ENCODE data around the gene ZNF155.

DNA sequence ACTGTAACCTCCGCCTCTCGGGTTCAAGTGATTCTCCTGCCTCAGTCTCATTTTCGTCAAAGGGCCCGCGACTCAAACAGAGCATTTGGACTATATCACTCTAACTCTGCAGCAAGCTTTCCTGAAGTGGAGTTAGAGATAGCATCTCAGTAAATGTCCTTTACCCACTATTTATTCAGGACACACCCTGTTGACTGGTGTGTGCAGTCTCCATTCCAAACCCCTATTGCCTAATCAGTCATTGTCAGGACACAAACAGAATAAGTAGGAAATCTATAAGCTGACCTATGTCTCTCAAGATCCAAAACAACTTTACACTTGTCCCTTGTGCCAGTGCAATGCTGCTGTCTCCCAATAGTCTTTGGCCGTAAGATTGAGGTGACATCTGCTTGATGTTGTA is 42.6 kb downstream of the ZNF155 start:
- TF ChIP-seq EP300 (IDR thresholded peaks at IDR 0.05) (no peak), RAD21 (conservative IDR thresholded peaks at IDR 0.05 in 1 of 2, IDR thresholded peaks at IDR 0.05 in 1 of 2) (no peak)
- TF ChIP-seq, protein P1, sequence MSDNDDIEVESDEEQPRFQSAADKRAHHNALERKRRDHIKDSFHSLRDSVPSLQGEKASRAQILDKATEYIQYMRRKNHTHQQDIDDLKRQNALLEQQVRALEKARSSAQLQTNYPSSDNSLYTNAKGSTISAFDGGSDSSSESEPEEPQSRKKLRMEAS (IDR thresholded peaks at IDR 0.05): no peak

Data from A549 (cell line).